ENCODE results near the gene EIF2A.
"Not testable (repeated sequence)": the region's sequence is repeated elsewhere in the genome, so short reads cannot be mapped to it uniquely, and the experiment has no call there.

EIF2A gene

GRCh38 chr3:150546226-150547044 lies at the start of gene EIF2A, which contains the start of gene SERP1:
Gene EIF2A, plus strand, starts transcription at chr3:150546787. Its CDS starts 16 bp downstream, at chr3:150546803.
Gene SERP1, minus strand, starts transcription at chr3:150546496. Its CDS starts 361 bp downstream, at chr3:150546135.
- DNase-seq: peak; percentile 99

GRCh38 chr3:150497956-150498355 lies 48.6 kb upstream of the EIF2A start:
- DNase-seq: no peak

- DNase-seq: not testable (repeated sequence)
Measured at GRCh38 chr3:150500960-150501359, 45.6 kb upstream of the EIF2A start.

- DNase-seq: no peak
Measured at GRCh38 chr3:150503402-150504099, 43.0 kb upstream of the EIF2A start.

GRCh38 chr3:150504483-150504882 lies 42.1 kb upstream of the EIF2A start:
- DNase-seq: no peak

GRCh38 chr3:150508401-150508800 lies 38.2 kb upstream of the EIF2A start:
- no peak for DNase-seq

GRCh38 chr3:150509780-150510179 lies 36.8 kb upstream of the EIF2A start:
- no peak for DNase-seq

GRCh38 chr3:150511122-150511821 lies 35.3 kb upstream of the EIF2A start:
- no peak for DNase-seq

GRCh38 chr3:150515210-150515609 lies 31.4 kb upstream of the EIF2A start:
- no peak for DNase-seq

GRCh38 chr3:150519026-150519425 lies 27.6 kb upstream of the EIF2A start:
- no peak for DNase-seq

GRCh38 chr3:150520408-150520807 lies 26.2 kb upstream of the EIF2A start:
- no peak for DNase-seq

- no peak for DNase-seq
Measured at GRCh38 chr3:150521463-150521862, 25.1 kb upstream of the EIF2A start.

- no peak for DNase-seq
Measured at GRCh38 chr3:150523538-150523937, 23.0 kb upstream of the EIF2A start.

- no peak for DNase-seq
Measured at GRCh38 chr3:150527464-150528255, 18.9 kb upstream of the EIF2A start.

GRCh38 chr3:150528354-150528797 lies 18.2 kb upstream of the EIF2A start:
- DNase-seq: no peak

- DNase-seq: no peak
Measured at GRCh38 chr3:150531775-150532174, 14.8 kb upstream of the EIF2A start.

GRCh38 chr3:150535204-150535603 lies 11.4 kb upstream of the EIF2A start:
- no peak for DNase-seq

- no peak for DNase-seq
Measured at GRCh38 chr3:150538324-150539208, 8.0 kb upstream of the EIF2A start.

GRCh38 chr3:150540297-150540696 lies 6.3 kb upstream of the EIF2A start:
- no peak for DNase-seq

- DNase-seq: no peak
Measured at GRCh38 chr3:150540991-150541390, 5.6 kb upstream of the EIF2A start.

- DNase-seq: no peak
Measured at GRCh38 chr3:150543128-150543527, 3.5 kb upstream of the EIF2A start.

- no peak for DNase-seq
Measured at GRCh38 chr3:150543531-150543930, 3.1 kb upstream of the EIF2A start.
